Subcutaneous adipose tissue (tissue), 4 donors: ENCODE data around the gene TLK1. TPM values are rescaled to one million over a fixed set of nuclear protein-coding genes. Genes with fewer than 3 reads are reported as not detected.

Experiments
- total RNA-seq, 4 donors: library from RNA; depleted of rRNA; stranded (reverse); fragments of >200 nt; gene quantifications; one replicate each; pipeline ENCODE4 v1.1.0, GENCODE V29; 2016
- TF ChIP-seq, protein P1 (sequence below): fragments of 450-650 bp; IDR thresholded peaks from one replicate; pipeline ENCODE4 v1.5.1; 2016; ENCODE audit warnings: low read depth, mild to moderate bottlenecking, control low read depth, antibody characterized with exemption, moderate library complexity

Gene TLK1
- total RNA-seq, 4 donors from 2014 or later = 30.6 to 37.5 (median 34.4) TPM

DNA sequence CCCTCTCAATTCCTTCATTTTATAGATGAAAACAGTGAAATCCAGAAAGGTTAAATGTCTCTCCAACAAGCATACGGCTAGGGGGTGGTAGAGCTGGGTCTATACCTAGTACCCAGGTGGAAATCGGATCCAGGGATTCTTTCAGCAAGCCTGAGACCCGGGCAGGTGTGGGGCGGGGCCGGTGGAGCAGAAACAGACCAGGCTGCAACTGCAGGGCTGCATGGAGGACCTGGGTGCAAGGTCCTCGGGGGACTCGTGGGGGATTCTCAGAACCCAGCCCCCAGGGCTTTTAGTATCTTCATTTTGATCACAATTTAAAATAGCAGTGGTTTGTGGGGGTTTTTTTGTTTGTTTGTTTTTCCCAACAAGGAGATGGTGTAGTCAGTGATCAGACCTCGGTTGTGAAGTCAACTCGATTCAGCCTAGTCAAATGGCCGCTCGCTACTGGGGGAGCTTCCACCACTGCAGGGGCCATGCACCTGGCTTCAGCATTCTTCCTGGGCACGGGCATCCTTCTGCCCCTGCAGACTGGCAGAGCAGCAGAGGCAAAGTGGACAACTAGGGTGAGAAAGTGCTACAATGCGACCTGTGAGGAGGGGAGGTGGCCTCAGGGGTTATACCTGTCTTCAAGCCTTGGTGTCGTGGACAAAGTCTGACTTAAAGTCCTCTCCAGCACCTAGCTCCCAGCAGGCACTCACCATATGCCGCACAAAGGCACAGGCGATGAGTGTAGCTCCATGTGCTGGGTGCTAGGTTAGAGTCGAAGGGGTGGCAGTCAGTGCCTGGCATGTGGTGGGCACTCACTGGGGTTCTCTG is 185.4 kb downstream of the TLK1 start:
- TF ChIP-seq, protein P1, sequence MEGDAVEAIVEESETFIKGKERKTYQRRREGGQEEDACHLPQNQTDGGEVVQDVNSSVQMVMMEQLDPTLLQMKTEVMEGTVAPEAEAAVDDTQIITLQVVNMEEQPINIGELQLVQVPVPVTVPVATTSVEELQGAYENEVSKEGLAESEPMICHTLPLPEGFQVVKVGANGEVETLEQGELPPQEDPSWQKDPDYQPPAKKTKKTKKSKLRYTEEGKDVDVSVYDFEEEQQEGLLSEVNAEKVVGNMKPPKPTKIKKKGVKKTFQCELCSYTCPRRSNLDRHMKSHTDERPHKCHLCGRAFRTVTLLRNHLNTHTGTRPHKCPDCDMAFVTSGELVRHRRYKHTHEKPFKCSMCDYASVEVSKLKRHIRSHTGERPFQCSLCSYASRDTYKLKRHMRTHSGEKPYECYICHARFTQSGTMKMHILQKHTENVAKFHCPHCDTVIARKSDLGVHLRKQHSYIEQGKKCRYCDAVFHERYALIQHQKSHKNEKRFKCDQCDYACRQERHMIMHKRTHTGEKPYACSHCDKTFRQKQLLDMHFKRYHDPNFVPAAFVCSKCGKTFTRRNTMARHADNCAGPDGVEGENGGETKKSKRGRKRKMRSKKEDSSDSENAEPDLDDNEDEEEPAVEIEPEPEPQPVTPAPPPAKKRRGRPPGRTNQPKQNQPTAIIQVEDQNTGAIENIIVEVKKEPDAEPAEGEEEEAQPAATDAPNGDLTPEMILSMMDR = no peak

DNA sequence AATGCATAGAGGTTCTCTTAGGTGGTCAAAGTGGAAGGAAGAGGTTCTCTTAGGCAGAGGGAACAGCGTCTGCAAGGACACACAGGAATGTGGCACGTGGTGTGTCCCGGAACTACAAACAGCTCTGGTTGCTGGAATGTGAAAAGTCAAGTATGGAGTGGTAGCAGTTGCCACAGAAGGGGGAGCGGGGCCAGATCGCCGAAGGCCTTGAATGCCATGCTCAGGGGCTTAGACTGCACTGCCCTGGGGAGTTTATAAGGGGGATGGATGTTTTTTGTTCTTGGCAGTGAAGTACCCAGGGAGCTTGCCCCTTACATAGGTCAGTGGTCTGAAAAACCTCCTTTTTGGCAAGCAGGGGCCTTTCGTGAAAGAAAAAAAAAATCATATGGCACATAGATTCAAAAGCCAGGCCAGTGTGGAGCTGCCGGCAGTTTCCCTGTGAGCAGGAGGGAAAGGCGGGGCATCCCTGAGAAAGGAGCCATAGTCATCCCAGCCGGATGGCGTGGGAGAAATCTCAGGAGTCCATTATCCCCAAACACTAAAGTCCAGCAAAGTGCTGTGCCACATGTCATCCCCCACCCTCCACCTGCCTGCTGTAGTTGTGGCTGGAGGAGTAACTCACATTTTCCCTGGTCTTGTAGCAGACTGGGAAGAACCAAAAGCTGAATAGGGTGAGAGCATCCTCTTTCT is 186.2 kb downstream of the TLK1 start:
- TF ChIP-seq, protein P1 = no peak

DNA sequence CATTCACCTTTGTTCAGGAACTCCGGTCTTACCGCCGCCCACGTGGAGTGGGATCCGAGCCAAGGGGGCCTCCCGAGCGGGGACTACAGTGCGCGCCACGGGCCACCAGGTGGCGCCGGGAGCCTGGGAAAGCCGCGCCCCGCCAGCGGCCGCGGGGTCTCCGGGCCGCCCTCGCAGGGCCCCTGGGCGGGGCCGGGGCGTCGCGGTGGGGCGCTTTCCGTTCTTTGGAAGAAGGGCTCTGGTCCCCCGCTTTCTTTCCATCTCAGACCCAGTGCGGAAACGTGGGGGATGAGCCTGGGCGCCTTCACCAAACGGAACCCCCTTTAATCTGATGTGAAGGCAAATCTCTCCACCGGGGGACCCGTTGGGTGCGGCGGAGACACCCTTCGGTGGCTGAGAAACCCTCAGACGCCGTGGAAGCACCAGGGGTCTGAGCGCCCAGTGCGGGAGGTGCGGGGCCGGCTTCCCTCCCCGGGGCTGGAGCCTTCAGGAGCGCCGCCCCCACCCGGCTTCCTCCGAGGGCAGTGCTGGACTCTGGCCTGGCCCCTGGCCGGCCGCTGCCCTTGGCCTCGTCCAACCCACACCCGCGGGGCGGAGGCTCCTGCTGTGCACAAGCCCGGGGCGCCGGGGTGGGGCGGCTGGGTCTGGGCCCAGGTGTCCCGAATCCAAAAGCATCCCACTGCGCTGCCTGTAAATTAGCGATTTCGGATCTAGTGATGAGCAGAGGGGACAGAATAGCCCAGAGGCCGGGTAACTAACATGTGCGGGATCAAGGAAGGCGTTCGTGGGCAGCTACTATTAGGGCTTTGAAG is 187.0 kb downstream of the TLK1 start:
- TF ChIP-seq, protein P1 = no peak

DNA sequence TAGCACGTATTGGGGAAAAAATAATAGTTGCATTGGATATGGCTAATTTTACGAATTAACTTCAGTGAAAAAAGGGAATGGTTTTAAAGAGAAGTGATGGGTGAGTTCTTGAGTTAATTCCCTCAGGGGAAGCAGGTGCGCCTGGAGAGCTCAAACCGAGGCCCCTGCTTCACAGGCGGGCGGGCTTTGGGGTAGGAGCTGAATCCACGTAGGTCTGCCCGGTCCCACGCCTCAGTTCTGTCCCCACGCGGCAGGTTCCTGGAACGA is 187.5 kb downstream of the TLK1 start:
- TF ChIP-seq, protein P1 = no peak

DNA sequence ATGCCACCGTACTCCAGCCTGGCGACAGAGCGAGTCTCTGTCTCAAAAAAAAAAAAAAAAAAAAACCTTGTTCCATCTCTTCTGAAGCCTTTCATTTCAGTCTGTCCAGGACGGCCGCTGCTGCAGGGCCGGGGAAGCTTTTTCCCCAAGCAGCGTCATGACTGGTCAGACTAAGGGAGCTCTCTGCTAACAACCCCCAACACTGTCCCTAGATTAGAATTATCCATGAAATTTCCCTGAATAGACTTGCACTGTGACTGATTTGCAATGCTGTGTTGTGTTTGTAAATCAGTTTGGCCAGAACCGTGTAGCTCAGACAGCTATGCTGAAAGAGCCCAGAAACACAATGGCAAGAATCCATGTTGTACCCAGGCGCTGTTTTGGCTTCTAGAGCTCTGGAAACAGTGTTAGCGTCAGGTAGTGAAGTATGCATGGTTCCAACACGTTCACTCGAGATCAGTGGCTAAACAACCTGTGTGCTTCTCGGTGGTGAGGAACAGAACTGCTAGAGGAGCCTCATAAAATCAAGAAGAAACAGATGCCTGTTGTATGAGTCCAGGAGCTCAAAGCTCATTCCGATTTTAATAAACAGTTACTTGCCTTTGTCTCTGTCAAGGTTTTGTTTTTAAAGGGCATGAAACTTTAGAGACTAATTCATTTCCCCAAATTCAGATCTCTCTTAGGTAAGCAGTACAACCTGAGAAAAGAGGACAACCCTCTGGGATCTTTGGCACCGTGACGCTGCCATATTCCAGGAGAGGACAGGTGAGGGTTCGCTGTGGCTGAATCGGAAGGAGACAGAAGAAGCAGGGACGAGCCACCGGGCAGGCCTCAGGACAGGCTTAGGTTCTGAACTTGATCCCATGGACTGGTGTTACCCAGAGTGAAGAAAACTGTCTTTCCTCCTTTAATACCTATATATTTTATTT is 188.1 kb downstream of the TLK1 start:
- TF ChIP-seq, protein P1 = no peak

DNA sequence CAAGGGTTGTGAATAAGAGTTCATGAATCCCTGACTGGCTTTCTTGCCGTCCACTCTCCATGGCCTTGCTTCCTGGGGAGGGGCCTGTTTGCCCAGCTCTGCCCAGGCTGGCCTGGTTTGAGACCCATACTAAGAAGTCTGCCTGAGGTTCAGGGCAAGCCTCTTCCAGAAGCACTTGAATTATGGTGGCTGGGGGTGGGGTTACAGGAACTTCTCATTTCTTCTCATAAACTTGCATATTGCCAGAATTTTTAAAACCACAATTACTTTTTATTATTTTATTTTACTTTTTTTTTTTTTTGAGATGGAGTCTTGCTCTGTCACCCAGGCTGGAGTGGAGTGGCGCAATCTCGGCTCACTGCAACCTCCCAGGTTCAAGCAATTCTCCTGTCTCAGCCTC is 189.6 kb downstream of the TLK1 start:
- TF ChIP-seq, protein P1 = no peak
